NCI-H1694 treated with DMSO at 0.1 percent for 48 hours (cell line): ENCODE results near the gene BRINP3.

Experiments
- DNase-seq: peaks from one replicate; lab custom pipeline; 2025; lab: John Stamatoyannopoulos, UW

The BRINP3 gene

DNA sequence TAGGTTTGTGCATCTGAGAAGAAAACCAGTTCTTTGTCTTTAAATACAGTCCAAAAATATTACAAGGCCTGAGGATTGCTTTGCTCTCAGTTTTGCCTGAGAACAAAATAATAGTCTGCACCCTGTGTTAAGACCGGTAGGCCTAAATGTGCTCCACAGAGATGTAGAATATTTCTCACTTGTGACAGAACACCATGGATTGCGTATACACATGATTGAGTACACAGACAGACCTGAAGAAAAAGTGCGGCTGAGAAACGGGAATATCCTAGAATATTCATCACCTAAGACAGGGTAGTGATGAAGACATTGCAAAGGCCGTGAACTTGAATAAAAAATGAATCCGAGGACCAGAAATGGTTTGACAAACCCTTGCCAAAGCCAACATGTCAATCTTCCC lies 155.4 kb downstream of the BRINP3 start:
- no peak for DNase-seq

DNA sequence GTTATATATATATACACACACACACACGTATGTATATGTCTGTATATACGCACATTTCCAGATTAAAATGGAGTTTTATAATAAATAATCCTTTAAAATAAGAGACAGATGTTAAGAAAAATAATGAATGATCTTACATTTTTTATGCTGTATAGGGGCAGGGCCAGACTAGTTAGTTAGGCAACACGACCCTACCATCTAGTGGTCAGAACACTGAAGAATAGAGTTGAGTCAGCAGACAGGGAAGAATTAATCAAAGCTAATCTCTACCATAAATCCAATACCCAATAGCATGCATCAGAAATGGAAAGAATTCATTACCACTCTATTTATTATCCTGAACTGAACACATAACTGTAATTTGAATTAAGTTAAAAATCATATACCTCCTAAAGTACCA lies 156.7 kb downstream of the BRINP3 start:
- peak; percentile 51 for DNase-seq

DNA sequence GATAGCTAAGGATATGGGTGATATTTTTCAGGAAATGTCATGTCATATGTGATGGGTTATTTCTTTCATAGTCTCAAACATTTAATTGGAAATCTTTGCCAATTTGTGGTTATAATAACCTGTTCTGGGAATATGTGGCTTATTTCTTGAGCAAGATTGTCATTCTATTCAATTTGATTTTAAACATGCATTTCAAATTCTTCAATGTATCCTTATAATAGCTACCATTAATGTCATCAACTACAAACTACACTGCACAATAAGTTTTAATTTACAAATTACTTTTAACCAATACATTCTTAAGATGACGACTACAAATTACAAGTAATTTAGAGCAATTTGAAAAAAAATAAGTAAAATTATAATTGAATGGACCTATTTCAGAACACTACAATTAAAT lies 164.9 kb downstream of the BRINP3 start:
- DNase-seq: no peak

DNA sequence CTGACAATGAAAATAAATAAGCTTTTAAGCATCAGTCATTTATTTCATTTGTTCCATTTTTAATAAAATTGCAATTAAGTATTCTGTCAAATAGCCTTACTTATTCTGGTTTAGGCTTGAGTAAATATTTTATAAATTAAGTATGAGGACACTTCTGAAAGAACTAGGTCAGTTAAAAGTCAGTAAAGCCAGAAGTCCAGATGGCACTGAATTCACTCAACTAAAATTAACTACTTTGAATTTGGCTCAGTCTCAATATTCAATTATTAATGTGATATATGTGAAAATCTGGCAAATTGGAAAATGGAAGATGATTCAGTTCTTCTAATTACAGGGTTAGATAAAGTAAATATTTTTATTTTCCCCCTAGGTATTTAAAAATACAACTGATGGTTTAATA lies 174.2 kb downstream of the BRINP3 start:
- DNase-seq: peak; percentile 67

DNA sequence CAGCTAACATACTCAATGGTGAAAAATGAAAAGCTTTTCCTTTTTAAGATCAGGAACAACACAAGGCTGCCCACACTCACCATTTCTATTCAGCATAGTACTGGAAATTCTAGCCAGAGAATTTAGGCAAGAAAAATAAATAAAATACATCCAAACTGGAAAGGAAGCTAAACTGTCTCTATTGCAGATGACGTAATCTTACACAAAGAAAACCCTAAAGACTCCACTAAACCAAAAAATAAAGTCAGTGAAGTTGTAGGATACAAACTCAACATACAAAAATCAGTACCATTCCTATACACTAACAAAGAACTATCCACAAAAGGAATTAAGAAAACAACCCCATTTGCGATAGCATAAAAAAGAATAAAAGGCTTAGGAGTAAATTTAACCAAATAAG lies 181.2 kb downstream of the BRINP3 start:
- no peak for DNase-seq

DNA sequence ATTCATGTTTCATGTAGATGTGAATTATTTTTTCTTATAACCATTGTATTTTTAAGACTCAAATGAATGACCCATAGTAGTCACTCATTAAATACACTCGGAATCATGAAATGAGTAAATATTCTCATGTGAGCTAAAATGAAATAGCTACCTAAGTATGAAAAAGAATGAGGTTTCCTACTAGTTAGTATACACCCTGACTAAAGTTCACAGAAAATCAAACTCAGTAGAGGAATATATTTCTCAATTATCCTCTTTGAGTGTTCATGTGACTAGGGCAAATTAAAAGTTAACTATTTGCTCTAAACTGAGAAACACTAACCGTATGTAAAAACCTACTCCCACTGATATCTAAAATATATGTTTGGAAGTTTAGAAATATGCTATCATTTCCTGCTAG lies 187.8 kb downstream of the BRINP3 start:
- DNase-seq: no peak

DNA sequence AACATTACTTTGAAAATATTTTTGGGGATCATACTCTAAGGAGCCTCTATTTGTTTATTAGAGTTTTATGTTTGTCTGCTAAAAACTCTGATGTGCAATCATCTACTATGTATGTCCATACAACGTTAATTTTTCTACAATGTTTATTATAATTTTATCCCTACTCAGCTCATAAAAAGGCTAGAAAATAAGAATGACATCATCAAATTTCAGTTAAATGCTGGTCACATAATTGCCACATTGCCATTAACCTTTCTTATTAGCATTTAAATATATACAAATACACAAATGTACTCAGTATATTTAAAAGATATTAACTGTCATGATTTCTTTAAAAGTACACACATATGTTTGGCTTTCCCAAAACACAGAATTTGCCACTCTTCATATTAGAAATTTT lies 191.6 kb downstream of the BRINP3 start:
- no peak for DNase-seq

DNA sequence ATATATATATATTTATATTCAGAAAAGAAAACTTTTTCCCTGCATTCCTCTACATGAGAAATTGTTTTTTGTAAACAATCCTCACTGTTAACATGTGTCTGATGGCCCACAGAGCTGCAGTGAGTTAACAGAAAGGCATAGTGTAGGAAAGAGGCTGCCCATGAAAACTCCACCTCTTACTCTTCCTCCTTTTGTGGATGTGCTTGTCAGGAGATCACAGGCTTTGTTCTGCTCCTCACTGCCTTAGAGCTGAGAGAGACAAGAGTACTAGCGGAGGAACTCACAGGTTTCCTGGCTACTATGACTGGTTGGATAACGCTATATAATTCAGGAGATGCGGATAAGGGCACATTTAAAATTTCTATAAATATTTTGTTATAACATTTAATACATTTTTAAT lies 200.6 kb downstream of the BRINP3 start:
- no peak for DNase-seq

DNA sequence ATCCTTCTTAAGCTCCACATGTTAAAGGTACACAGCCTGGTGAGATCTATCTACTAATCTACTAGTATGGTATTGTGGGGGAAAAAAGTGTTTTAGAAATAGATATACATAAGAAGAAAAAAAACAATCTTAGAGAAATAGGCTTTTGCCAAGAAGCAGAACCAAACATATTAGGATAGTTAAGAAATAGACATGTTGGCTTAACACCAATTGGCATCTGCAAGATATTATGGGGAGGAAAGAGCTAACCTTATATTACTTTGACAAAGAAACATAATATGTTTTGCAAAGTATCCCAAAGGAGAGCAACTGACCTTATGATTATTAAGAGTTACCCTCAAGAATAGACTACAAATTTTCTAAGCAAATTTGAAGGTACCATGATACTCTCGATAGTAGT lies 202.9 kb downstream of the BRINP3 start:
- DNase-seq: no peak

DNA sequence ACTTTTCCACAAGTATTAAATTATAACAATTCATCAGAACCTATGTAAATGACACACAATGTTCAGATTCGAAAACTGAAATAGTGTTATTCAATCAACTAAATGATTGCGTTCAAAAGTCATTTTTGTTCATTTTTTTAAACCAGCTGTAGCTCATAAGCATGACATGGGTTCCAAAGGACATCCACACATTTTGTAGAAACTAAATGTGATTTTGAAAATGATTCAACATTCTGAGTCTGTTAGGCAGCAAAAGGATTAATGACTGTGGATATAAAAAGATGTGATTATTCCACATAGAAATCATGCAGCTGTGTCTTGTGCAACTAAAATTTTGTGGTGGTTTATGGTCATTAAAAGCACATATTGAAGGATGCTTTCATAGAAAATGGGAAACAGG lies 204.5 kb downstream of the BRINP3 start:
- no peak for DNase-seq

DNA sequence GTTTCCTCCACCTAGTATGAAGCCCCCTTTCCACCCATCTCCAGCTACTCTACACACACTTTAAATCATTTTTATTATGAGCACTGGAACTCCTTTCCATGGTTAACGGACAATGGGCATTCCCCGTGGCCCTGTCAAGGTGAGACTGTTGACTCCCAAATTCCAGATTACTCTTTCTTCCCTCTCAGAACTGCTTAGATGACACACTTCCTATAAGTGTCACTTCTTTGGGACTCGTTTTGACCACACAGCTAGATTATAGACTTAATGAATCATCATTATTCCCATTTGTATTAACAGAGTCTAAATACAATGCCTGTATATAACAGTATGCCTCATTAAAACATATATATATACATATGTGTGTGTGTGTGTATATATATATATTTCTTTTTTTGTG lies 215.1 kb downstream of the BRINP3 start:
- no peak for DNase-seq

DNA sequence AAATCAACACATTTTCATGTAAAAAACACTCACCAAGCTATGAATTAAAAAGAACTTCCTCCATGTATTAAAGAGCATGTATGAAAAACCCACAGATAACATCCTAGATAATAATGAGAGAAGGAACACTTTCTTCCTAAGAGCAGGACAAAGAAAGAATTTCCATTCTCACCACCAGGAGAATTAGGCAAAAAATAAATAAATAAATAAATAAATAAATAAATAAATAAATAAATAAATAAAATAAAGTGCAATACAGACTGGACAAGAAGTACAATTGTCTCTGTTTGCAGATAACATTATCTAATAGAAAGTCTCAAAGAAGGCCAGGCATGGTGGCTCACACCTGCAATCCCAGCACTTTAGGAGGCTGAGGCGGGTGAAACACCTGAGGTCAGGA lies 218.2 kb downstream of the BRINP3 start:
- no peak for DNase-seq

DNA sequence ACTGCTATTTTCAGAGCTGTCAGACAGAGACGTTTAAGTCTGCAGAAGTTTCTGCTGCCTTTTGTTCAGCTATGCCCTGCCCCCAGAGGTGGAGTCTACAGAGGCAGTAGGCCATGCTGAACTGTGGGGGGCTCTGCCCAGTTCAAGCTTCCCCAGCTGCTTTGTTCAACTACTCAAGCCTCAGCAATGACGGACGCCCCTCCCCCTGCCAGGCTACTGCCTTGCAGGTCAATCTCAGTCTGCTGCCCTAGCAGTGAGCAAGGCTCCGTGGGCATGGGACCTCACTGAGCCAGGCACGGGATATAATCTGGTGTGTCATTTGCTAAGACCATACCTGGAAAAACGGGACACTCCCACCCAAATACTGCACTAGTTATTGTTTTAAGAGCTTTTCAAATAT lies 219.7 kb downstream of the BRINP3 start:
- no peak for DNase-seq

DNA sequence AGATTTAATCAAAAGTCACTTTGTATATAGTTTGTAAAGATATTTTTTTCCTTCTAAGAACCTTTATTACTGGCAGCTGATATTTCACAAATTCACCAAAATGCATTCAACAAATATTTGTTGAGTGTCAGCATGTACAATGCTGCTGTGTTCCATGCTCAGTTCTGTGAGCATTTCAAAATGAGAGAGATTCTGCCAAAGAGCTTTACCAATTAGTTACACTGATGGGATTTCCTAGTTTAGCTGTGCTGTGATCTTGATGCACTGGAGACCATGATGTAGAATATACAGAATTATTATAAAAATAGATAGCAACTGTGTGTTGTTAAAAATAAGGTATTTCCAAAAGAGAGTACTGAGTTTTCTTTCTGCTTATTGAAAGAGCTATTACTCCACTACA lies 225.6 kb downstream of the BRINP3 start:
- DNase-seq: no peak

DNA sequence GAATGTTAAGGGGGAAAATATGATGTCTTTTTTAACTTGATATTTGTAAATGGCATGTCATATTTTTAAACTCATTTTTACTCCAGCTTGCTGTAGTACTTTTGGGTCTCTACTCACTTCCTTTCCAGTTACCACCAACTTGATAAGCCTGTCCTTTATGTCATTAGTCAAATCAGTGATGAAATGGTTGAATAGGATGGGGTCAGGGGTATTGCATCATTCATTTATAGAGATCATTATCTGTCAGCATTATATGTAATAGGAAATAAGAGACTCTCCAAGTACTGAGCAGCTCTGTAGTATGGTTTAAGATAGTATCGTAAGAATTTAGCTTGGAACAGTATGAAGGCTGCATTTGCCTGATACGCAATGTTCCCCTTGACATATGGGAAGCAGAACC lies 227.3 kb downstream of the BRINP3 start:
- no peak for DNase-seq

DNA sequence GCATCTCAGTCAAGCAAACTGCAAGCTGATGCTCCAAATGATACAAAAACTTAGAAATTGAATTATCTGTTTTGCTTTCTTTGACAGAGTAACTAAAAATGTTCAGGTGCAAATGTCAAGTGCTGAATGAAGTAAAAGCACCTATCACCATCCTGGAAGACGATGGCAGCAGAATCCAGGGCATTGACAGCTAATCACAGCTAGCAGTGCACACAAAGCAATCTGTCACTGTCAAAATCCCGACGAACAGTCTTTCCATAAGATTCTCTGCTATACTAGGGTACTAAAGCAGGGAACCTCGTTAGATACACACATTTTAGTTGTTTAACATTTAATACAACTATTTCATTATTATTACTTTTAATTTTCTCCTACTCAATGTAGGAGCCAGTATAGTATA lies 233.3 kb downstream of the BRINP3 start:
- DNase-seq: no peak

DNA sequence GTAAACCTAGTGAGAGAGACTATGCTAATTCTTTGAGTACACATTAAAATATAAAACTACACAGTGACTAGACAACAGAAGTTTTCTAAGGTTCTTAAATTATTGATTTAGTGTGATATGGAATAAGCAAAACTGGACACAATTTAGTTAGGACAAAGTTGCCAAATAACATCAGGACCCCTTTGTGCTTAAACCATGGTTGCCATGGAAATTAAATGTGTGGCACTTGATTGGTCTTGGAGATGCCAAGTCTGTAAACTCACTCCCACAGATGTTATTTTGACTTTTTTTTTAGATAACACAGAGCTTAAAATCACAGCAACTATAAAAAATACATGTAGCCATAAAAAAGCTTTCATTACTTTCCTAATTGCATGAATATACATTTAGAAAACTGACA lies 234.6 kb downstream of the BRINP3 start:
- DNase-seq: no peak

DNA sequence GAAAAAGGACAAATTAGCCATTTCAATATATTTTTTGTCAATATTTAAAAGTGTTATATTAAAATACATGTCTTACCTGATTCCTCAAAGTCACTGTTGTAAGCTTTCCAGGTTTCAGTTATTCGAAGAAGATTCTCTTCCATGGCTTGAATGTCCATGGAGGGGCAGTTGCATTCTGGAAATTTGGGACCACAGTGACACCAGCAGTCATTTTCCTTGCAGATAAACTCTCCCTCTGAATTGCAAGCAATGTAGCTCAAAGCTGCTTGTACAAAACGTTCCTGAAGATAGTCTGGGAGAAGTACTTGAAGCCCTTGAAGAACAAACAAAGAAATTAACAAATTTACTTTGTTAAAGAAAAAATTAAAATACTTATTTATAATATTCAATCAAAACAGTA lies 251.7 kb downstream of the BRINP3 start:
- no peak for DNase-seq

DNA sequence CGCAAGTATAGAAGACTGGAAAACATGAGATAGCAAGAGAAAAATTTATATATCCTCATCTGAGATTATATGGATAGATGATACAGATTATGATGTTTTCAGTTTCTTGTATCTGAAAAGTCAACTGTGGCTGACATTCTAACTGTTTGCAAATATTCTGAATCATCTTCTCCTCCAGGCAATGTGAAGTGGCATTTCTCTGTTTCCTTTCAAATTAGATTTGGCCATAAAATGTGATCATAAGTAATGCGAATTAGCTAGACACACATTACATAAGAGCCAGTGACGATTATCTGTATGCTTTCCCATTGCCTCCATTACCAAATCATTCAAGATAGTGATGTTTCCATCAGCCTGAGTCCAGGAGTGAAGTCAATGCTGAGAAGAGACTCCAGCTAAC lies 265.2 kb downstream of the BRINP3 start:
- no peak for DNase-seq

DNA sequence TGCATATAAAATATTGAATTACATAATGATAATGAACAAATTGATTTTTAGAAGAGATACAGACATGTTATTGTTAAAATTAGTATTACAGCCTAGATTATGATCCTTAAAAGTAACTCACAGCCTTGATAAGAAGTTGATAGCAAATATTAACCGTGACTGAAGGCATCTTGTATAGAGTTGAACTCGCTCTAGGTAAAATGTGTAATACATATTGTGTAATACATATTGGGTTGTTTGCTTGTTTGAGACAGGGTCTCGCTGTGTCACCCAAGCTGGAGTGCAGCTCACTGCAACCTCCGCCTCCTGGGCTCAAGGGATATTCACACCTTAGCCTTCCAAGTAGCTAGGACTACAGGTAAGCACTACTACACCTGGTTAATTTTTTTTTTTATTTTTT lies 269.9 kb downstream of the BRINP3 start:
- no peak for DNase-seq

DNA sequence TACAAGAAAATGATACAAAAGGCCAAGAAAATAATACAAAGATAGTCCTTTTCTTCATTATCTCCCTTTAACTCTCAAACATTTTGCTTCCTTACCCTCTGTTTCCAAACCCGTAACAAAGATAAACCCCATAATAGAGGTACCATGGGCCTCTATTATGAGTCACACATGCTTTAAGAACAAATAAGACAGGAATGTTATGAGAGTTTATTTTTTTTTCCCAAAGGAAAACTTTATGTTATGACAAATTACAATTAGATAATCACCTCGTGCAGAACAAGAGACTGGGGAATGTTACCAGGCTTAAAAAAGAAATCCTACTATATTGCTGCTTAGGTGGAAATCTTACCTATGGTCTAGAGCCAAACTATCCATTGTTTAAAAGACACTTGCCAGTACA lies 272.0 kb downstream of the BRINP3 start:
- no peak for DNase-seq

DNA sequence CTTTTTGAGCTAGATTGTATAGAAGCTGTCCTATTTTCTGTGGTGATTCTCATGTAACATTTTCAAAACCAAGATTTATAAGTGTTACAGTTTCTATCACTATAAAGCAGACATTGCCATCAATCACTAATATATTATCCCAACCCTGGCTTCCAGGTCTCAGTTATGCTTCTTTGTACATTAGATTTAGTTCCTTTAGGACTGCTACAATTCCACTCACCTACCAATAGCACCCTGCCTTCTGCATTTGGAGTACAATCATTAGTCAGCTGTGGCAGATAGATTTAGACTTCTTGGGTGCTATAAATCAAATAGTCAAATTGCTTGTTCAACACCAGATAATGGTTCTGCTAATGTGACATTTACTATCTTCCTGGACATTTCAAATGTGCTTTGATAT lies 281.6 kb downstream of the BRINP3 start:
- no peak for DNase-seq

DNA sequence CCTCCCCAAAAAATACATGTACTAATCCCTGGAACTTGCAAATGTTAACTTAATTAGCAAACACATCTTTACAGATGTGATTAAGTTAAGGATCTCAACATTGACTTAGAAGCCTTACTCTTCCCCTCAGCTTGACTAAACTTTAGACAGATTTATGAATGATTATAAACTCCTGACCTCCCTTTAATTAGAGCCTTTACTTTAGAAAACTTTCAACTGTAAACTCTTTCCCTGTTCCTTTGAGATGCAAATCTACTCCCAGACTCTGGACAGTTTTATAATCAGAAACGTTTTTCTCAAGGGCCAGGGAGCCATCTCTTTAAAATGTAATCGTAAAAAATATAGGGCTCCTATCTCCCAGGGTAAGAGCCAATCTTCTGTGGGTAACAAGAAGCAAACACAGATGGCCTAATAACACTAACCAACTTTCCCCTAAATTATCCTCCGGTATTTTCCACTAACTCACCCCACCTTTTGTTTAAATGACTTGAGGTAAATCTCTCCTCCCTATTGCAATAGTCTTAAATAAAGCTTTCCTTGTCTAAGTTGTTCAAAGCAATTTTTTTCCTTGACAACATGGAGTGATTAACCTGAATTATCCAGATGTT lies 284.1 kb downstream of the BRINP3 start:
- DNase-seq: no peak

DNA sequence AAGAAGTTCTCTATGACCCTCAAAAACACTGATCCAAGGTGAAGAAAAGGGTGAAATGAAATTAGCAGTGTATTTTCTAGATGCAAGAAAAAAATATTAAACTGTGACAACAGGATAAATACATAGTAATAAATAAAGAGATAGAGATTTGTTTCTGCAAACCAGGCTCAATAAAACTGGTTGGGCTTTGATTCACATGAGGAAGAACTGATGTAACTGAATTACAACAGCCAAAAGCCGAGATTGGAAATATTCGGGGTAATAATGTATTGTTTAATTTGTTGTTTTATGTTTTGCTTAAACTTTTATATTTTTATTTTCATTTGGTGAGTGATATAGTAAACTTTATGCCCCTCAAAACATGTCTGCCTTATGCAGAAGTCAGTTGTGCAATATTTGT lies 285.0 kb downstream of the BRINP3 start:
- DNase-seq: no peak

DNA sequence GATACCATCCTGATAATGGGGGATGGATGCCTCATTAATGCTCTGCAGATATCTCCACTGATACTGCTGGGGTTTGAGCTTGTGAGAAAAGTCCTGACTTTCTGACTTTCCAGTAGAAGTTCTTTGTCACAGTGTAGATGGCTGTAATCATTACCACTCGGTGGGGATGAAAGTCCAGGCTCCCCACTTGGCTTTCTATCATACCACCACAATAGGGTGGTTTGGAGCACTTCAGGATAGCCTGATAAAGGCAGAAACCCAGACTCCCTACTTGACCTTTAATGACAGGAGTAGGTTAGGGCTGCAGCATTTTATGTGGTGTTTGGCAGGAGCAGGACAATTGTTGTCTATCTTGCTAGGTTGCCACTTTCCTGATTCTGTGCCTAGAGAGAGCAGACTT lies 294.1 kb downstream of the BRINP3 start:
- no peak for DNase-seq
